Measurements from ENCODE around the gene ARHGAP24.
"Not testable (repeated sequence)": the region's sequence is repeated elsewhere in the genome, so short reads cannot be mapped to it uniquely, and the experiment has no call there.

Gene ARHGAP24

DNA sequence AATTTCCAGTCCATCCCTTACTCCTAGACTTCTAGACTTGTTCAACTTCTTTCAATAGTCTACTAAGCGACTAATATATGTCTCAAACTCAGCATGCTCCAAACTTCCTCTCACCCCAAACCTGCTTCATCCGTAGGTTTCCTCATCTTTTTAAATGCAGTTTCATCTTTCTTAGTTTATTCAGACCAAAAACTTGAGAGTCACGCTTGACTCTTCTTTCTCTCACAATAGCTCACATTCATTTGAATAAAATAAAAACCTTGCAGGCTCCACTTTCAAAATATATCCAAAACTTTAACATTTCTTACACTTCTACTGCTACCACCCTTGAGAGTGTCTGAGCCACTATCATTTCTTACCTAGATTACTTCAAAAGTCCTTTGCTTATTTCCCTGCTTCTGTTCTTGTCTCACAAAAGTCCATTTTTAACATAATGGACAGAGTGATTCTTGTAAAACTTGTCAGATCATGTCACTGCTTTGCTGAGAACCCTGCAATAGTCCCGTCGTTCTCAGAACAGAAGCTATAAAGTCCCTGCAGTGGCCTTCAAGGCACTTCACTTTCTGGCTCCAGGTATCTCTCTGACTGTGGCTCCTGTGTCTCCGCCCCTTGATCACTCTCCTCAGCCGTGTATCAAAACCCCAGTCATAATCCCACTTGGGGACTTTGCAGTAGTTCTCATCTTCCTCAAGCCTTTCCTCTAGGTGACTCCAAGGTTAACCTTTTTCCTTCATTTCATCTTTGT lies 167.6 kb downstream of the ARHGAP24 start:
- in situ Hi-C loops (cut with MboI; ENCODE audit: low sequenced_read_pairs), result no loop called here

- in situ Hi-C loops (cut with MboI; ENCODE audit: low sequenced_read_pairs), result no loop called here
Observed at GRCh38 chr4:85644061-85644460, 169.1 kb downstream of the ARHGAP24 start.

GRCh38 chr4:85650908-85651307 lies 176.0 kb downstream of the ARHGAP24 start:
- in situ Hi-C loops (cut with MboI; ENCODE audit: low sequenced_read_pairs), result no loop called here

DNA sequence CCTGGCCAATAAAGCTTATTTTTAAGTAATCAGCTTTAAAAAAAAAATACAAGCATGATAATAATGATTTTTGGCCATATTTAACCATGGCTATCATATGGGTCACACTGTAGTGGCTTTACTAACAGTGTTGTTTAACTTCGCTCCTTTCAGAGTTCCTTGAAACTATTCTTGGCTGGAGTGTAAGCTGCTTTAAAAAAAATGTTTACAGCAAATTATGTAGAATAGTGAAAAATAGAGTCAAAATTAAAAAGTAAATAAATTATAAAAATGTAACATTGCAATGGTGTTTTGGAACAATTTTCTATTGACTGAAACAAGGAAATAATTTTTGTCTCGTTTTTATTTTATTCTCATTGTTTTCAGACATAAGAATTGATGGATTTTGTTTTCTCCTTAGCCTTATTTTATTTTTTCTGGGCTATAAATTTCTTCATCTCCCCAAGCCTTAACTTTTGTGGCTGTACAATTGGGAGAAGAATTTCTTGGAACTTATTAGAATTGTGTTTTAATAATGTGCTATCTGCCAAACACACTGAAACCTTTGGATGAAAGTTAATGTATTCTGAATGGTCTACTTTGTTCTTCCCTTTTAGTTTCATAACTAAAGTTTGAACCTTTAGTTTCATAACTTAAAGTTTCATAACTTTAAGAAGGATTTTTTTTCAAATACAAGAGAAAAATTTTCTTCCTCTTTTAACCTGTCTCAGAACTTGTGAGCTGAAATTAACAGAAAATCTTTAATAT lies 182.0 kb downstream of the ARHGAP24 start:
- in situ Hi-C loops (cut with MboI; ENCODE audit: low sequenced_read_pairs), result no loop called here

DNA sequence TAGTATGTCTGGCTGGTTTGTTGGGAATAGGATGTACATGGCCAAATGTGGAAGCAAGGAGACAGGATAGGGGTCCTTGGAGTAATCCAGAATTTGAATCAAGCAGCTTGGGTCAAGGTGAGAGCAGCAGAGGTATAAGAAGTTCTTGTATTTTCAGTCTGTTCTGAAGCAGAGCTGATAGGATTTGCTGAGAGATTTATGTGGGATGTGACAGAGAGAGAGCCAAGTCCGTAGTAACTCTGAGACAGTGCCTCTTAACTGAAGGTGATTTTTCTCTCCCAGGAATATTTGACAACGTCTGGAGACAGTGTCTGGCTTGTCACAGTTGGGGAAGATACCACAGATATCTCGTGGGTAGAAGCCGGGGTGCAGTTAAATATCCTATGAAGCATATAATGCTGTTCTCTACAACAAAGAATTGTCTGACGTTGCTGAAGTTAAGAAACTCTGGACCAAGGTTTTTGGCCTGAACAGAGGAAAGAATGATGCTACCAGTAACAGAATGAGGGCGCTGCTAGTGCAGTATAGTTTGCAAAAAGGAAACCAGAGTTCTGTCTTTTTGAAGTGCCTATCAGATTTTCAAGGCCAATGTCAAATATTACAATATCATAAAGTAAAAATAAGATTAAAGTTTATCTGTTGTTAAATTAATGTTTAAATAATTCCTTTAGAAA lies 184.0 kb downstream of the ARHGAP24 start:
- in situ Hi-C loops (cut with MboI; ENCODE audit: low sequenced_read_pairs), result no loop called here

GRCh38 chr4:85659610-85660218 lies 184.8 kb downstream of the ARHGAP24 start:
- in situ Hi-C loops (cut with MboI; ENCODE audit: low sequenced_read_pairs), result no loop called here

DNA sequence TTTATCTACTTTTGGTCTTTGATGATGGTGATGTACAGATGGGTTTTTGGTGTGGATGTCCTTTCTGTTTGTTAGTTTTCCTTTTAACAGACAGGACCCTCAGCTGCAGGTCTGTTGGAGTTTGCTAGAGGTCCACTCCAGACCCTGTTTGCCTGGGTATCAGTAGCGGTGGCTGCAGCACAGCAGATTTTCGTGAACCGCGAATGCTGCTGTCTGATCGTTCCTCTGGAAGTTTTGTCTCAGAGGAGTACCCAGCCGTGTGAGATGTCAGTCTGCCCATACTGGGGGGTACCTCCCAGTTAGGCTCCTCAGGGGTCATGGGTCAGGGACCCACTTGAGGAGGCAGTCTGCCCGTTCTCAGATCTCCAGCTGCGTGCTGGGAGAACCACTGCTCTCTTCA lies 191.7 kb downstream of the ARHGAP24 start:
- in situ Hi-C loops (cut with MboI; ENCODE audit: low sequenced_read_pairs), result not testable (repeated sequence)

DNA sequence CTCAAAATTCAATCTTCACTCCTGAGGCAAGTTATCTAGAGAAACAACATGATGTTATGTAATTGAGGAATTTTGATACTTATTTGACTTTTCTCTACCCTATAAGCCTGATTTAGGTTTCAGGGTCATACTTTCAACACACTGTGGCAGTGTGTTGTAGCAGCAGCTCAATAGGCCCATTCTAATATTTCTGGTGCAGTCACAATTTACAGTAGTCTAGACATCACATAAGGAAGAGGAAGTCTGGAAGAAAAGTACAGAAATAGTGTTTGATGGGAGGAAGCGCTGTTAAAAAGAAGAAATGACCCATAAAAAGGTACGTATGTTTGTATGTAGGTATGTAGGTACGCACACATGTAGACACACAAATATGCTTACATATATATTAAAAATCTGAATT lies 194.3 kb downstream of the ARHGAP24 start:
- in situ Hi-C loops (cut with MboI; ENCODE audit: low sequenced_read_pairs), result no loop called here

GRCh38 chr4:85669992-85670548 lies 195.1 kb downstream of the ARHGAP24 start:
- in situ Hi-C loops (cut with MboI; ENCODE audit: low sequenced_read_pairs), result no loop called here

DNA sequence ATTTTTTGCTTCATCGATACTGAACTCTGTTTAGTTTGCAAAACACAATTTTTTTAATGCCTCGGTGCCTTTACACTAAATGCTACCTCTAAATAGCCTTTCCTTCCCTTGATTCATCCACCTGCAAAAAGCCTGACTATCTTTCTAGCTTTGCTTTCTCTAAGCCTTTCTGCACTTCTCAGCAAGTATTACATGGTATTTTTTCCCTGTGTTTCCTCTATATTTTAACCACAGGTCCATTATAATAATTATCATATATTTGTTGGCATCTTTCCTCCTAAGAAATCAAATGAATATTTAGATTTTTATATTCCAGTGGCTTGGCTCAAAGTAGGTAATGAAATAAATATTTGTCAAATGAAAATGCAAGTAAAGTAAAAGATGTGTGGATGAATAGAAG lies 196.2 kb downstream of the ARHGAP24 start:
- in situ Hi-C loops (cut with MboI; ENCODE audit: low sequenced_read_pairs), result no loop called here

DNA sequence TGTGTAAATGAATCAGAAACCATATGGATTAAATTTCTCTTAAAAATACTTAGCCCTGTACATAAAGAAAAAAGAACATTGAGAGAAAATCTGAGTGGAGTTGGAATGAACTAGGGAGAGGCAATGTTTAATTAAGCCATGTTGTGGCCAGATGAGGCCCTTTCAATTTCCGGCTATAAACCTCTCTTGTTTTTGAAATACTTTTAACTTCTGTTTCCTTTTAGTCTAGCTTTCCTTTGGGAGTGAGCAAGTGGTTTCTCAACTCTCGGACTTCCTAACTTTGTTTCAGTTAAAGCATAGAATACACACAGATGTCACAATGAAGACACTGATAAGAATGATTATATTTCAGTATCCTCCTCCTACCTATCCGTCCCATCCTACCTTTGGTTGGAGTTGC lies 197.2 kb downstream of the ARHGAP24 start:
- in situ Hi-C loops (cut with MboI; ENCODE audit: low sequenced_read_pairs), result no loop called here

GRCh38 chr4:85672959-85673358 lies 198.0 kb downstream of the ARHGAP24 start:
- in situ Hi-C loops (cut with MboI; ENCODE audit: low sequenced_read_pairs), result no loop called here

GRCh38 chr4:85673540-85673939 lies 198.6 kb downstream of the ARHGAP24 start:
- in situ Hi-C loops (cut with MboI; ENCODE audit: low sequenced_read_pairs), result no loop called here

GRCh38 chr4:85675076-85676049 lies 200.4 kb downstream of the ARHGAP24 start:
- in situ Hi-C loops (cut with MboI; ENCODE audit: low sequenced_read_pairs), result no loop called here

GRCh38 chr4:85676050-85676425 lies 201.1 kb downstream of the ARHGAP24 start:
- in situ Hi-C loops (cut with MboI; ENCODE audit: low sequenced_read_pairs), result no loop called here

DNA sequence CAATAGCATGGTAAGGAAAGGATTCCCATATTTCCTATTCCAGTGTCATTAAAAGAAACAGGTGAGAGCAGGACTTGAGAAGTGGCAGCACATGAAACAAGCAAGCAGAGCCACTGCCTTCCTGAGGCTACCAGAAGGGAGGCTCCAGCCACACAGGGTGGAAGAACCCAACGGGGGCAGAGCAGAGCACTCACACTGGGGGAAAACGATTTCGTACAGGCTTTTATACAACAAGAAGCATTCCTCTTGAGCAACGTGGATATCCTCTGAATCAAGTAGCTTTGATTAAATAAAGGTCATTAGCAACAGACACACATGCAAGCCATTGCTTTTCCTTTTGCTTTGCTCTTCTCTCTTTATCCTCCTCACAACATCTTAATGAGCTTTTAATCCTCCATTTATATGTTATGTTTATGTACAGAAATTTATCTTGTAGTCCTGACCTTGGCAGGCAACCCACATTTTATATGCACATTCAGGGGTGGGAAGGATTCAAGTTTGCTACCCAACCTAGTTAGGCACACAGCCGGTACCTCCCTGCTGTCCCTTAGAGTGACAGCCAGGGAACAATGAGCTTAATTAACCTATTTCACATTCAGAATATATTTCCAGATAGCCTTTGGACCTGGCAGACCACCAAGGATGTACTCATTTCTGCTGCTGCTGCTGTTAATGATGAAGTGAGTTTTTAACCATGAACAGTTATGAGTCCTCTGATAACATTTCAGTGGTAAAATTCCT lies 202.1 kb downstream of the ARHGAP24 start:
- in situ Hi-C loops (cut with MboI; ENCODE audit: low sequenced_read_pairs), result no loop called here

DNA sequence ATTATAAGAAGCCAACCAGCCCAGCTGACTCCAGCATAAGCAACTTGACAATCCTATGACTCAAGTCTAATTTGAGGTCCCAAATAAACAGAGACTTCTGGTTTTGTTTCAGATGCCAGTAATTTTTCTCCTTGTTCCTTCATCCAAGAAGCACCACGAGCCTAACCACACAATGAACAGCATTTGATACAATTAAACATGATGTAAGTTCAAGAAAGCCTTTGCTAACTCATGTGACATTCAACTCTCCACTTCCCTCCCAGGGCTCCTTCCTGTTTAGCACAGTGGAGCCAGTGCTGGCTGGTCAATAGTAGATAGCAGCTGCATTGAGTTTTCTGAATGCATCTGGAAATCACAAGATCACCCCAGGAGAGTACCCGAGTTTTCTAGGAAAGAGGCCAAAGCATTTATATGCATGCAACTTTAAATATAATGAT lies 206.3 kb downstream of the ARHGAP24 start:
- in situ Hi-C loops (cut with MboI; ENCODE audit: low sequenced_read_pairs), result no loop called here

GRCh38 chr4:85681921-85682320 lies 207.0 kb downstream of the ARHGAP24 start:
- in situ Hi-C loops (cut with MboI; ENCODE audit: low sequenced_read_pairs), result no loop called here

GRCh38 chr4:85682391-85682790 lies 207.4 kb downstream of the ARHGAP24 start:
- in situ Hi-C loops (cut with MboI; ENCODE audit: low sequenced_read_pairs), result no loop called here
